Endothelial cell of umbilical vein (primary cell): ENCODE results near the gene PEX5. TPM values are rescaled to one million over a fixed set of nuclear protein-coding genes. Genes with fewer than 3 reads are reported as not detected.

Source experiments
- BruUV-seq: library from RNA; stranded (reverse); fragments of 400-500 nt; replicated peaks from 2 replicates; lab custom pipeline; 2021; lab: Mats Ljungman, UMichigan
- CTCF ChIA-PET: fragments of 300-600, 350-600 bp; sonication (Branson Sonifier 250); formaldehyde crosslinking; loops from one replicate; lab custom pipeline; 2021; ENCODE audit warnings: antibody characterized with exemption, inconsistent platforms; lab: Charles Lee
- POLR2A ChIA-PET: fragments of 300-600, 350-600 bp; sonication (Branson Sonifier 250); formaldehyde crosslinking; loops from one replicate; lab custom pipeline; 2021; ENCODE audit warnings: antibody characterized with exemption, inconsistent platforms; lab: Charles Lee
- DNase-seq: peaks from one replicate; pipeline ENCODE4 v3.0.0-alpha.2; 2011; ENCODE audit warnings: low read depth, low spot score
- FAIRE-seq: peaks from 2 replicates; lab custom pipeline; 2011; peaks lifted over from hg19 to GRCh38; lab: Jason Lieb, UNC
- H2AFZ ChIP-seq: 2 replicates; pipeline ENCODE4 v1.6.0; 2012; ENCODE audit warnings: low read depth, low read length, control low read depth, inconsistent platforms
- H3K27ac ChIP-seq: 2 replicates; pipeline ENCODE4 v1.5.1; 2011; ENCODE audit warnings: low read depth, mild to moderate bottlenecking, control low read depth, low read length, moderate library complexity; ENCODE audit not compliant: insufficient read depth
- H3K27me3 ChIP-seq, 2 experiments: 2 replicates each; pipeline versions ENCODE4 v1.6.0 to v1.6.1; 2011; ENCODE audit warnings: low read length in 2 of 2, mixed read lengths in 1 of 2; ENCODE audit not compliant: control insufficient read depth in 2 of 2, insufficient read depth in 2 of 2
- H3K36me3 ChIP-seq, 2 experiments: 2 replicates in 1 of 2; 3 replicates in 1 of 2; pipeline ENCODE4 v1.5.1; 2011; ENCODE audit warnings: low read length in 2 of 2, mild to moderate bottlenecking in 1 of 2, moderate library complexity in 1 of 2; ENCODE audit not compliant: control insufficient read depth in 2 of 2, insufficient read depth in 2 of 2; ENCODE audit errors: extremely low read depth in 1 of 2
- H3K4me1 ChIP-seq: 3 replicates; pipeline ENCODE4 v1.5.1; 2011; ENCODE audit warnings: mild to moderate bottlenecking, low read length; ENCODE audit not compliant: control insufficient read depth, insufficient read depth; ENCODE audit errors: extremely low read depth
- H3K4me2 ChIP-seq: 2 replicates; pipeline ENCODE4 v1.6.1; 2011; ENCODE audit warnings: low read length, control low read depth, mixed read lengths; ENCODE audit not compliant: insufficient read depth
- H3K4me3 ChIP-seq, 3 experiments: fragments of 200-600 bp in 1 of 3; sonication (generic), shearing (Covaris generic) in 1 of 3; replicated peaks in 1 of 3; 2 replicates each; pipeline ENCODE4 v1.5.1; 2011 to 2016; ENCODE audit warnings: control low read depth in 3 of 3, low read length in 3 of 3, mild to moderate bottlenecking in 2 of 3, inconsistent platforms in 1 of 3, low read depth in 1 of 3, moderate library complexity in 1 of 3; ENCODE audit not compliant: insufficient read depth in 1 of 3
- H3K79me2 ChIP-seq: 2 replicates; pipeline ENCODE4 v1.6.0; 2012; ENCODE audit warnings: low read length, inconsistent platforms; ENCODE audit not compliant: control insufficient read depth, insufficient read depth
- H3K9ac ChIP-seq: replicated peaks from 2 replicates; pipeline ENCODE3; 2011; ENCODE audit warnings: low read length, control low read depth; ENCODE audit not compliant: insufficient read depth; ENCODE audit errors: extremely low read depth
- H3K9me1 ChIP-seq: replicated peaks from 3 replicates; pipeline ENCODE4 v1.6.0; 2011; ENCODE audit warnings: mild to moderate bottlenecking, low read length; ENCODE audit not compliant: control insufficient read depth, insufficient read depth; ENCODE audit errors: extremely low read depth
- H3K9me3 ChIP-seq: replicated peaks from 2 replicates; pipeline ENCODE4 v1.5.1; 2012; ENCODE audit warnings: low read length, inconsistent platforms; ENCODE audit not compliant: control insufficient read depth, insufficient read depth
- H4K20me1 ChIP-seq: replicated peaks from 2 replicates; pipeline ENCODE3; 2011; ENCODE audit warnings: mild to moderate bottlenecking, low read length; ENCODE audit not compliant: control insufficient read depth, insufficient read depth; ENCODE audit errors: extremely low read depth
- CTCF ChIP-seq, 2 donors: IDR thresholded peaks; 1 replicate in 1 of 2; 2 replicates in 1 of 2; pipeline ENCODE4 v1.5.1; 2011; ENCODE audit warnings: low read length in 2 of 2, mild to moderate bottlenecking in 2 of 2, moderate library complexity in 2 of 2, control low read depth in 1 of 2, inconsistent platforms in 1 of 2, low read depth in 1 of 2; ENCODE audit not compliant: insufficient read depth in 1 of 2; ENCODE audit errors: extremely low read depth in 1 of 2
- EZH2 ChIP-seq: IDR thresholded peaks from 2 replicates; pipeline ENCODE4 v1.6.1; 2012; ENCODE audit warnings: borderline replicate concordance, low read depth, mild to moderate bottlenecking, moderate library complexity, low read length, inconsistent platforms; ENCODE audit not compliant: severe bottlenecking
- FOS ChIP-seq: IDR thresholded peaks from 2 replicates; pipeline ENCODE4 v1.6.1; 2011; ENCODE audit warnings: mild to moderate bottlenecking, low read length, moderate library complexity, borderline replicate concordance; ENCODE audit not compliant: insufficient read depth
- GATA2 ChIP-seq: IDR thresholded peaks from 2 replicates; pipeline ENCODE4 v1.7.0; 2011; ENCODE audit warnings: low read depth, mild to moderate bottlenecking, moderate library complexity, mixed read lengths, low read length; ENCODE audit not compliant: insufficient read length, insufficient read depth
- JUN ChIP-seq: IDR thresholded peaks from 2 replicates; pipeline ENCODE4 v1.6.1; 2011; ENCODE audit warnings: borderline replicate concordance, low read depth; ENCODE audit not compliant: insufficient read length, insufficient read depth
- MAX ChIP-seq: IDR thresholded peaks from 2 replicates; pipeline ENCODE4 v1.6.1; 2011; ENCODE audit not compliant: insufficient read depth, insufficient read length
- MYC ChIP-seq: IDR thresholded peaks from one replicate; pipeline ENCODE4 v1.6.1; 2011; ENCODE audit warnings: mild to moderate bottlenecking, low read depth, low read length
- POLR2A ChIP-seq: IDR thresholded peaks from 2 replicates; pipeline ENCODE4 v1.6.1; 2012; ENCODE audit warnings: low read depth, mild to moderate bottlenecking, control low read depth, low read length
- POLR2AphosphoS5 ChIP-seq: IDR thresholded peaks from 2 replicates; pipeline ENCODE4 v1.6.1; 2012; ENCODE audit warnings: low read depth, mild to moderate bottlenecking, control low read depth, low read length, moderate library complexity; ENCODE audit not compliant: insufficient read depth
- dilution Hi-C: fragments of 300-500 bp; cut with MboI; formaldehyde crosslinking; loops from one replicate; pipeline ENCODE4 v1.15.0; 2019; ENCODE audit warnings: low sequenced_read_pairs; ENCODE audit not compliant: extremely low pct_ligation_motif_present
- intact Hi-C: fragments of 100-400 bp; cut with micrococcal nuclease; formaldehyde crosslinking; loops from one replicate; pipeline ENCODE4 v1.10.0; 2022
- polyA plus RNA-seq, 4 experiments: library from polyadenylated mRNA; depleted of rRNA in 3 of 4; stranded (reverse) in 3 of 4; unstranded in 1 of 4; fragments of >200 nt; gene quantifications; 2 replicates each; pipeline versions ENCODE4 v1.2.1 to v1.2.3, GENCODE V29; 2011 to 2012; ENCODE audit warnings: missing spikeins in 1 of 4
- total RNA-seq: library from RNA; stranded (reverse); gene quantifications from 2 replicates; pipeline ENCODE4 v1.2.3, GENCODE V29; 2021

PEX5 gene
- total and polyA plus RNA-seq, 2 donors (not counting 3 experiments of a cell fraction or from before 2014, with no cell fraction given) = 12.9 to 32.3 TPM

GRCh38 chr12:7146906-7147305, 42.6 kb upstream of the PEX5 start:
- intact Hi-C loops (no loop called here), dilution Hi-C loops (no loop called here)
- no peaks in the 10 kb centered on the region for H3K79me2 ChIP-seq
- H3K27me3 ChIP-seq = no peaks in the 10 kb centered on the region
- no peaks in the 10 kb centered on the region for H3K9me1 ChIP-seq
- H3K4me2 ChIP-seq = no peak overlapping the region
- no peak overlapping the region for H3K4me3 ChIP-seq
- H3K4me1 ChIP-seq = peaks cover 14% of the 10 kb centered on the region
- no peak overlapping the region for H3K27ac ChIP-seq
- no peaks in the 10 kb centered on the region for H3K9me3 ChIP-seq
- FAIRE-seq (no peak), DNase-seq (no peak)
- no peak overlapping the region for H3K9ac ChIP-seq
- BruUV-seq = no TSS peak
- no peaks in the 10 kb centered on the region for H4K20me1 ChIP-seq
- H3K36me3 ChIP-seq = peaks cover 0 to 11% of the 10 kb centered on the region in 2 experiments
- H2AFZ ChIP-seq = no peak overlapping the region
- no peak for TF ChIP-seq MYC
- TF ChIP-seq CTCF (IDR thresholded peaks at IDR 0.05; ENCODE audit: extremely low read depth in 1 of 2, insufficient read depth in 1 of 2, low read depth in 1 of 2, low read length in 2 of 2) = no peak
- no peak for TF ChIP-seq FOS
- no peak for TF ChIP-seq EZH2
- no peak for TF ChIP-seq GATA2
- TF ChIP-seq MAX = no peak
- TF ChIP-seq JUN = no peak
- no peak for TF ChIP-seq POLR2AphosphoS5
- no peak for TF ChIP-seq POLR2A
- POLR2A ChIA-PET = no interaction called here
- CTCF ChIA-PET = interaction anchor here (1.3 to 4.9 kb wide), 4 partner anchors 16 to 42 kb away, joined by 5 to 26 read pairs (median 13); partner anchors contain the start of genes C1RL and PEX5
